HG03135 (cell line): ENCODE measurements around the gene CERT1.
"Not testable (repeated sequence)": the region's sequence is repeated elsewhere in the genome, so short reads cannot be mapped to it uniquely, and the experiment has no call there.

Experiments
- ATAC-seq: cut with Tn5 transposase; IDR thresholded peaks from one replicate; pipeline ENCODE4 v1.9.1; 2021; ENCODE audit warnings: mild to moderate bottlenecking, moderate library complexity; ENCODE audit not compliant: unreplicated experiment

CERT1 gene

DNA sequence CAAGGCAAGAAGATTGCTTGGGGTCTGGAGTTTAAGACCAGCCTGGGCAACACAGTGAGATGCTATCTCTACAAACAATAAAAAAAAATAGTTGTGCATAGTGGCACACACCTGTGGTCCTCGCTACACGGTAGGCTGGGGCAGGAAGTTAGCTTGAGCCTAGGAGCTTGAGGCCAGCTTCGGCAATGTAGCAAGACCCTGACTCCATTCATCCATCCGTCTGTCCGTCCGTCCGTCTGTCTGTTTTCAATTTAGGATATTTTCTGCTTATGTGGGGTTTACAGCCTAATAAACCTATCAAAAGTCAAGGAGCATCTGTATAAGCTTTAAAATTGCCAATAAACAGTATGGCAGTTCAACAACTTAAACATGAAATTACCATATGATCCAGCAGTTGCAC is 154.7 kb downstream of the CERT1 start:
- no peak for ATAC-seq

- no peak for ATAC-seq
Measured at GRCh38 chr5:75355236-75355635, 156.2 kb downstream of the CERT1 start.

GRCh38 chr5:75351139-75351926 is 160.1 kb downstream of the CERT1 start:
- ATAC-seq: no peak

DNA sequence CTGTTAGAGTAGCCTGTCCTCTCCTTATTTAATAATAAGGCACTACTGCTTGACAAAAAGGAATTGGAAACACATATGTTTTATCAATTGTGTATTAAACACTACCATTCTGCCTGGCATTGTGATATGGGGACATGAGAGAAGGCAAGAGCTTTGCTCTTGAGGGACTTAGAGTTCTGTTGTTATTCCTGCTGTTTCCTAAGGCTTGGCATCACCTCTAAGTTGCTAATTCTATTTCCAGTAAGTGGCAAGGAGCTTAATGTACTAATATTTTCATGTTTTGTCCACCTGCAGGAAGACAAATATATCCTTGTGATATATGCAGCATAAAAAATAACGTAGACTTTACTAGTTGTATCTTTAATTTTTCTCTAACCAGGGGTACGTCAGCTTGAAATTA is 161.8 kb downstream of the CERT1 start:
- ATAC-seq: no peak

- ATAC-seq: no peak
Measured at GRCh38 chr5:75348241-75348640, 163.2 kb downstream of the CERT1 start.

- no peak for ATAC-seq
Measured at GRCh38 chr5:75342836-75343235, 168.6 kb downstream of the CERT1 start.

- ATAC-seq: no peak
Measured at GRCh38 chr5:75341934-75342333, 169.5 kb downstream of the CERT1 start.

- no peak for ATAC-seq
Measured at GRCh38 chr5:75340714-75341478, 170.5 kb downstream of the CERT1 start.

DNA sequence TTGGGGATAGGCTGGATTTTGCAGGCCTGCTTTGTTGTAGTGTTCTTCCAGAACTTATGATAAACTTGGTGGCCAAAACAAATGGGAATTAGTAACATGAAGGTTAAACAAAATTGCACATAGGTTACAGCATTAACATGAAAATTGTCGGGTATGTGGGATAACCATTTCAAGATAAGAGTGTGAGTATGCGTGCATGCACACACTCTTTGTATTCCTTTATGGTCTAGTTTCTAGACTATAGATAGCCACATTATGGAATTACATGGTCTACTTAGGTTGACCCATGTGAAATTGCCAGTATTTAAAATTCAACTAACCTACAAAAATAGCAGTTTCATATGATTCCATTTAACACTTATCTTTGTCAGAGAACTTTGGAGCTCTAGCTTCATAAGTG is 173.0 kb downstream of the CERT1 start:
- ATAC-seq: no peak

GRCh38 chr5:75337366-75338021 is 173.9 kb downstream of the CERT1 start:
- peak; percentile 4 for ATAC-seq

DNA sequence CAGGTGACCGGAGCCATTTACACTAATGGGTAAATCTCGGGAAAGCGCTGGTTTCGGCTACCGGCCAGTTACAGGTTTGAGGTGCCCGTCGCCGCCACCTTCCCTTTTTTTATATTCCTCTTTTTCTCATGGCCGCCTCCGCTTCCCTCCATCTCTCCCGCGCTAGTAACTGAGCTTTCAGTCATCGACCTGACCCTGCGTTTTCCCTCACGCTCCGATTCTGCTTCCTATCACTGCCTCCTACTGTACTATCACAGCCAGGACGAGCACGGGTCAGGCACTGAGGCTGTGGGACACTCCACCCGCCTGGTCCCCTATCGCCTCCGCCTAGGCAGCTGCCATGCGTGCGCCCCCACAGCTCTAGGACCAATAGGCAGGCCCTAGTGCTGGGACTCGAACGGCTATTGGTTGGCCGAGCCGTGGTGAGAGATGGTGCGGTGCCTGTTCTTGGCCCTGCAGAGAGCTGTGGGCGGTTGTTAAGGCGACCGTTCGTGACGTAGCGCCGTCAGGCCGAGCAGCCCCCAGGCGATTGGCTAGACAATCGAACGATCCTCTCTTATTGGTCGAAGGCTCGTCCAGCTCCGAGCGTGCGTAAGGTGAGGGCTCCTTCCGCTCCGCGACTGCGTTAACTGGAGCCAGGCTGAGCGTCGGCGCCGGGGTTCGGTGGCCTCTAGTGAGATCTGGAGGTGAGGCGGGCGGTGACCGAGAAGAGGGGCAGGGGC is 174.7 kb downstream of the CERT1 start, which contains the start of gene HMGCR:
TSS of gene HMGCR (plus strand) at position 606 of the 722 bp plus-strand sequence. CDS start 5,386 bp downstream, outside the sequence.
- peak; percentile 98 for ATAC-seq

GRCh38 chr5:75335952-75336614 is 175.3 kb downstream of the CERT1 start:
- peak; percentile 9 for ATAC-seq

DNA sequence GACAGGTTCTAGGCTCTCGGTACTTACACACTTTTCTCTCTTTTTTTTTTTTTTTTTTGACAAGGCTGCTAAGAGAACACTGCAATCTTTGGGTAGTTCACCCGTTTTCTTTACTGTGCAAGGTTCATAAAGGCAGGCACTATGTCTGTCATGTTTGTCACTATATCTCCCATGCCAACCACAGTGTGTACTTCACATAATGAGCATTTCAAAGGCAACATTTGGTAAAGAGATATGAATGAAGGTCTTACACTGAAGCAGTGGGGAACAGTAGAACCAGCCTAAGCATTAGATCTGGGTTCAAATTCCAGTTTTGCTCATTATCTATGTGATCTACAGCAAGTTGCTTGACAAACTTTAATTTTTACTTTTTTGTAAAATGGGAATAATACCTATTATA is 175.9 kb downstream of the CERT1 start:
- no peak for ATAC-seq

- ATAC-seq: not testable (repeated sequence)
Measured at GRCh38 chr5:75334413-75334812, 177.0 kb downstream of the CERT1 start.

DNA sequence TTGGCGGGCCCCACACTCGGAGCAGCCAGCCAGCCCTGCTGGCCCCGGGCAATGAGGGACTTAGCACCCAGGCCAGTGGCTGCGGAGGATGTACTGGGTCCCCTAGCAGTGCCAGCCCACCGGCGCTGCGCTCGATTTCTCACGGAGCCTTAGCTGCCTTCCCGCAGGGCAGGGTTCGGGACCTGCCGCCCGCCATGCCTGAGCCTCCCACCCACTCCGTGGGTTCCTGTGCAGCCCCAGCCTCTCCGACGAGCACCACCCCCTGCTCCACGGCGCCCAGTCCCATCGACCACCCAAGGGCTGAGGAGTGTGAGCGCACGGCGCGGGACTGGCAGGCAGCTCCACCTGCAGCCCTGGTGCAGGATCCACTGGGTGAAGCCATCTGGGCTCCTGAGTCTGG is 177.7 kb downstream of the CERT1 start:
- ATAC-seq: not testable (repeated sequence)

GRCh38 chr5:75331095-75332090 is 180.0 kb downstream of the CERT1 start:
- no peak for ATAC-seq

DNA sequence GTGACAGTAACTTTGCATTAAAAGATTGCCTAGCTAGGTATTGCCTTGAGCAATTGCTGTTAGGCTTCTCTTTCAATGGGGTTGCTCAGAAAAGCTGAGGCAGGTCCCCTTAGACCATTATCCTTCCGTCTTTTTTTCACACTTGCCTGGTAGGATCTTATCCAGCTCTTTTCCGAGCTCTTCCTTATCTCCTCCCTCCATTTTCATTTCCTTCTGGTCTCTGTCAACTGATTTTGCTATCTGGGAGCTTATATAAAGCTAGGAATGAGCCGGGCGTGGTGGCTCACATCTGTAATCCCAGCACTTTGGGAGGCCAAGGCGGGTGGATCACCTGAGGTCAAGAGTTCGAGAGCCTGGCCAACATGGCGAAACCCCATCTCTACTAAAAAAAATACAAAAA is 181.0 kb downstream of the CERT1 start:
- ATAC-seq: no peak
